HuH-7.5 (cell line): ENCODE measurements around the gene GJD2.

Source experiments
- DNase-seq: peaks from one replicate; pipeline ENCODE4 v3.0.0; 2011; ENCODE audit warnings: low spot score

The GJD2 gene

GRCh38 chr15:34754674-34755418, at the start of gene GJD2:
Gene GJD2, minus strand, starts transcription at chr15:34754998. Its CDS starts 510 bp downstream, at chr15:34754488.
- DNase-seq: no peak

- DNase-seq: no peak
These were observed 49.3 kb upstream of the GJD2 start for GRCh38 chr15:34804113-34804512.

GRCh38 chr15:34802803-34803750, 48.3 kb upstream of the GJD2 start:
- DNase-seq: no peak

GRCh38 chr15:34802371-34802770, 47.6 kb upstream of the GJD2 start:
- DNase-seq: no peak

DNA sequence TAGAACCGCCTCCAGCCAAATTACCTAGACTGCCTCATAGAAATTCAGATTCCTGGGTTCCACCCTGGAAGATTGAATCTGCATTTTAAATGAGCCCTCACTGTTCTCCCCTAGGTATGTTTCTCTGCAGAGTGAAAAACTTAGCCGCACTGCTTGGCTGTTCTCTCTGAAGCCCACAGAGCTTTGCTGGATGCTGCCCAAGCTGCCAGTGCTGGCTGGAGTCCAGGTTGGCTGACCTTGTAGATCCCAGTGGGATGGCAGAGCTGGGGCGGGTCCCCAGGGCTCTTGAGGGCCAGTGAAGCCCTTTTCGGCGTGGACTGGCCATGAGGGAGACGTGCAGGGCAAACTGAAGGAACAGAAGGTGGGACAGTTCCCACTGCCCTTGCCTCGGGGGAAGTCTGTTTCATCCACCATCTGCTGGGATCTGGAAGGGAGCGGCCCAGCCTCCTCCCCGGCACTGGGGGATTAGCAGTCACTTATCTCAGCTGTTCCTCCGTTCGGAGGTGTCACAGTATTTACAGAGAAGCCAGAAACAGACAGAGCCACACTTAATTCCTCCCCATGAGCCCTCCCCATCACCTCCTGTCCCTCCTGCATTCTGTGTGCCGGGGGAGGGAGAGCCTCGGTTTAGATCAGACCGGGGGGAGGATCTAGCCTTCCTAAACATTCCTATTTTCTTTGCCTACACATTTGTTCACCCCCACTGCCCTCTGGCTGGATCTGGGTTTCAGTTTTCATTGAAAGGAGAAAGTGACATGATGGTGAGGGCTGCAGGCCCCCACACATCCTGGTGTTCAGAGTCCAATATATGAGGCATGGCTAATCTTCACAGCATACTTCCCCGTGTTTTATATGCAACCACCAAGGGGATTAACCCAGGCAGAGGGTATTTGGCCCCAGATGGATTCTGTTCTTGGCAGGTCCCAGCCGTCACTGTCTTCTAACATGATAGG, 44.6 kb upstream of the GJD2 start:
- no peak for DNase-seq

DNA sequence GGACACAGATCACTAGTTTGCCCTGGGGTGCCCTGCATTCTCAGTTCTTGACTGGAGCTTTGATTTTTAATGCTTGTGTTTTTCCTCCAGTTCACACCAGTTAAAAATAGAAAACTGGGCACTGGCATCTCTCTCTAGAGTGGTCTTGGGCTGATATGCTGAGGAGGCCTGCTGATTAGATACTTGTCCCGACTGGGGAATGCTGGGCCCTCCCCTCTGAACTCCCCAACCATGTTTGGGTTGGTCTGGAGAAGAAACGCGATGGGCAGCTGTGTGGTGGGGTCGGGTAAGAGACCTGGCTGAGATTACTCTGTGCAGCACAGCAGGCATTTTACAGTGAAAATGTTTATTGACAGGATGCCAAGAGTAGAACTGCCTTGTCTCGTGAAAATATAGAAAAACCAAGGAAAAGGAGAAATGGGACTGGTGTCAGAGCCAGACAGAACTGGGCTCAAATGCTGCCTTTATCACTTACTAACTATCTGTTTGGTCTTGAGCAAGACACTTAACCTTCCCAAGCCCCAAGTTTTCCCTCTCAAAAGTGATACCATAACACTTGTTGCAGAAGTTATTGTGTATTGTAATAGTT, 42.1 kb upstream of the GJD2 start:
- DNase-seq: no peak

GRCh38 chr15:34795267-34796081, 40.7 kb upstream of the GJD2 start, which contains the start of gene ACTC1:
Gene ACTC1, minus strand, starts transcription at chr15:34795549. Its CDS starts 741 bp downstream, at chr15:34794808.
- DNase-seq: peak; percentile 29

GRCh38 chr15:34794590-34795206, 39.9 kb upstream of the GJD2 start:
- no peak for DNase-seq

DNA sequence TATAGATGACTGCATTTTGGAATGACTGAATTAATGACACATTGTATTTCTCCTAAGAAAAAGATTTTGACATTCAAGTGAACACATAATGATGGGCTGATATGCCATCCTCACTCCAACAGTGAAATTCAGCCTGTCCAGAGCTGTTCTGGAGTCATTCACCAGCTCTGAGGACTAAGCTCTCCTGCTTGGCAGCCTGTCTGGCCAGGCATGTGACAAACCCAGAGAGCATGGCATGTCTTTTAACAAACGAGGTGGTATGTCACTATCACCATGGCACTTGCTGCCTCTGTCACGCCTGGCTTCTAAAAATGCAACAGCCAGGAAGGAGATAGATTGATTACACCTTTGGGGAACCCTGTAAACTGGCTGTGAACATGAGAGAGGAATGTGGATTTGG, 39.1 kb upstream of the GJD2 start:
- no peak for DNase-seq

GRCh38 chr15:34793071-34793470, 38.3 kb upstream of the GJD2 start:
- DNase-seq: no peak

GRCh38 chr15:34791701-34792100, 36.9 kb upstream of the GJD2 start:
- DNase-seq: no peak

DNA sequence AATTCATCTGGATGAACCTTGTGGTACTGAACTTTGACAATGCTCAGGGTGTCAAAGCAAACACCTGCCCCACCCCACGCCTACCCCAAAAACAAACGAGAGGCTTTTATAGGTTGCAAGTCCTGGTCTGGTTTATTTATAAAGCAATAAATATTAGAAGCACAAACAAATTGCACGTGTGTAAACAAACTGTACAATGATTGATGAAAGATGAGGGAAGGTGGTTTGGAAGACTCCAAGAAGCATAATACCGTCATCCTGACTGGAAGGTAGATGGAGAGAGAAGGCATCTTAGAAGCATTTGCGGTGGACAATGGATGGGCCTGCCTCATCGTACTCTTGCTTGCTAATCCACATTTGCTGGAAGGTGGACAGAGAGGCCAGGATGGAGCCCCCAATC, 35.3 kb upstream of the GJD2 start:
- no peak for DNase-seq

- DNase-seq: no peak
These were observed 34.5 kb upstream of the GJD2 start for GRCh38 chr15:34789326-34789725.

- DNase-seq: no peak
These were observed 31.4 kb upstream of the GJD2 start for GRCh38 chr15:34786206-34786605.

DNA sequence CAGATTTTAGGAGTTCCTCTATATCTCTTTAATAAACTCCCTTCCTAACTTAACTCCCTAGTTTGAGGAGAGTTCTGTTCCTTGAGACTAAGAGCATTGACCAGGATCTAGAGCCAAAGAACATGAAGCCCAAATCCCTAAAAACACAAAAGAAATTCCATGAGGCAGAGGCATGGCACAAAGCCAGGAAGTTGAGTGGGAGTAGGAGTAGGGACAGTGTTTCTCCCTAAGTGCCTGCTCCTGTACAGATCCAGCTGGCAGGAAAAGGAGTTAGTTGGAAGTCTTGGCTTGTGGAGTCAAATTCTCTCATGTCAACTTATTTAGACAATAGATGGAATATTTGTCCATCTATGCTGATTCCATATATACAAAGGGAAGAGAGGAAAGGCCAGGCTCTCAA, 29.2 kb upstream of the GJD2 start:
- no peak for DNase-seq

GRCh38 chr15:34783431-34783830, 28.6 kb upstream of the GJD2 start:
- no peak for DNase-seq

GRCh38 chr15:34782901-34783300, 28.1 kb upstream of the GJD2 start:
- DNase-seq: no peak

GRCh38 chr15:34780725-34781124, 25.9 kb upstream of the GJD2 start:
- DNase-seq: no peak

DNA sequence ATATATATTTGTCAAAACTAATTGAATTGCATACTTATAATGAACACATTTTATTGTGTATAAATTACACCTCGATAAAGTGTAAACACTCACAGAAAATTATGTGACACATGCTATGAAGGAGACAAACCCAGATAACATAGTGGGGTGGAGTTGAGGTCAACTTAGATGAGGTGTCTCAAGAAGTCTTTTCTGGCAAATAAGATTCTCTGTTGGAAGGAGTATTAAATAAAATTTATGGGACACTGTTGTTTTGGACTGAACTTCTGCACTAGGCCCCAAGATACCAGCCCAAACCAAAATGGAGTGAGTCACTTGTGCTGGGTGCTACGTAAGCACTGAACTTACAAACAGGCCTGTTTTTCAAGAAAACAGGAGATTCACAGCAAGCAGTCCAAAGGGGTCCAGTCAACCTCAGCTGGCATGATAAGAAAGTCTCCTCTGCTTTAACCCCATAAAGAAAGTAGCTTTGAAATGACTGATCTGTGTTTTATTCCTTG, 21.9 kb upstream of the GJD2 start:
- DNase-seq: no peak

GRCh38 chr15:34773917-34774316, 19.1 kb upstream of the GJD2 start:
- DNase-seq: no peak
